Skeletal muscle cell (primary cell): ENCODE results near the gene MLPH.

Source experiments
- DNase-seq: peaks from one replicate; pipeline ENCODE4 v3.0.0-alpha.2; 2010; ENCODE audit warnings: low read depth
- H3K4me3 ChIP-seq: 2 replicates; pipeline ENCODE4 v1.5.1; 2011; ENCODE audit warnings: low read depth, mild to moderate bottlenecking, control low read depth, low read length, moderate library complexity

MLPH gene

DNA sequence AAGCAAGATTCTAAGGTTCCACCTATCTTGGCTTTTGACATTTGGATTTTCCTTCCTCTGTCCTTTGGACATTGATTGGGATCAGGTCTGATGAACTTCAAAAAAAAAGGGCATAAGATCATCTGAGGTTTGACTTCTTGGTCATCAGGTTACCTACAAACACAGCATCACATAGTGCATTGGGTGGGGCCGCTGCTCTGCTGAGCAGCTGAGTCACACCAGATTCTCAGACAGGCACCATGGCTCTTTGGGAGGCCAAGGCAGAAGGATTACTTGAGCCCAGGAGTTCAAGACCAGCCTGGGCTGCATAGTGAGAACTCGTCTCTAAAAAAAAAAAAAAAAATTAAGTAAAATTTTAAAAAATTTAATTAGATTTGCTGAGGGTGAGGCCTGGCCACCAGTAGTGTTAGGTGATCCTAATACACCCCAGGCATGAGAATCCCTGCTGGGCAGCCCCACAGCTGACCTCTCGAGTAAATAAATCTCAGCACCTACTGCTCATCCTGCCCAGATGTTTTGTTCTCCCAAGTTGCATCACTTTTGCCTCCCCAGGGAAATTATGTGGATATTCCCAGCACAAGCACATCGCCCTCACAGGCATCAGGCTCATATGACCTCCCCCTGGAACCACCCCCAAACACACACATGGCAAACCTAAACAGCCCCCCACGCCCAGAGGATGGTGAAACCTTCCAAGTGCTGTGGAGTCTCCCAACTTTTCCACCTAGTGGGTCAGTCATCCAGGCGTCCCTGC lies 5.3 kb downstream of the MLPH start:
- no peak for DNase-seq
- H3K4me3 ChIP-seq: no peak overlapping the region

DNA sequence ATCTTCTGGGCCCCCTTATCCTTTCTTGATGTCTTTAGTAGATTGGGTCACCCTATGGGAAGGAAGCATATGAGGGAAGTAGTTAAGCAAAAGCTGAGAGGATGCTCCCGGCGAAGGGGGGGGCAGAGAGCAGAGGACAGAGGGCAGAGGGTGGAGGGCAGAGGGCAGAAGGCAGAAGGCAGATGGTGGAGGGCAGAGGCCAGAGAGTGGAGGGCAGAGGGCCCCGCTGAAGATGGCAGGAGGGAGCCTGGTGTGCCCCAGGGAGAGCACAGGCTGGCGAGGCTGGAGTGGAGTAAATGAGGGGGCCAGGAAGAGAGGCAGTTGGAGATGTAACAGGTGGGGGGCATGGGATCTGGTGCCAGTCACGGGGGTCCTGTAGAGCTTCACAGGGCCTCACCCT lies 7.0 kb downstream of the MLPH start:
- no peak for DNase-seq
- H3K4me3 ChIP-seq: no peak overlapping the region

DNA sequence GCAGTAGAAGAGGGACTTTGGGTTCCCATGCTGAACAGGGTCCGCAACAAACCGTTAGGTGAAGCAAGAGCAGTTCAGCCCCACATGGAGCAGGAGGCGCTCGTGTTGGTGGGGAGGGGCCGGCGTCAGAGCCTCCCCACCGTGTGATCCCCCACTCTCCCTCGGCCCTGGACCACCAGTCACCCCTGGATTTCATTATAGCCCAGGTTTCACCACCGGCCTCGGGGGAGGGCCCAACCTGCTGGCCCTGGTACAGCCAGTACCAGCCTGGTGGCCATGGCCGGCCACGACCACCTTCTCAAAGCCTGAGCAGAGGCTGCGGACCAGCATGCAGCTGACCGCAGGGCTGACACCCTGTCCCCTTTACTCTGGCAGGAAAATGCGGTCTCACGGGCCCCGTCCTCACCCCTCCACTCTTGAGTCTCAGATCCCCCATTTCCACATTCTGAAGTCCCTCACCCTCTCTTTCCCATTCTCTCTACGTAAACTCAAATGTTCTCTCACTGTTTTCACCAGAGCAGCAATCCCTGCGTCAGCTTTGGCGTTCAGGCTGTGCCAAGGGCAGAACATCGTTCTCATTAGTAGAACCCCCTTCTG lies 8.6 kb downstream of the MLPH start:
- no peak for DNase-seq
- H3K4me3 ChIP-seq: no peak overlapping the region

DNA sequence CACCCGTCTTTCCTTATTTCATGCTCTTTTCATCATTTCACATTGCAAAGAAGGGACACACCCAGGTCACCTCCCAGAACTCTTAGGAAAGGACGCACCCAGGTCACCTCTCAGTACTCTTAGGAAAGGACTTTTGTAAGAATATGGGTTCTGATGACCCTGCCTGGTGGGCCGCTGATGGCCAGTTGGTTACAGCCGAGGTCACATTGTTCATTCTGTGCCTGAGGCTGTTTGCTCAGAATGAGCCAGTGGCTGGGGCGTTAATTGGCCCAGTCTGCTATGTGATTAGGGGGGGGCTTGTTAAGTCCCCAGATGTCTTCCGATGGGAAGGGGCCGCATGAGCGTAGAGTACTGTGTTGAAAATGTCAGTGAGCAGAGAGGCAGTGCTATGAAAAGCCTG lies 9.4 kb downstream of the MLPH start:
- no peak for DNase-seq
- no peak overlapping the region for H3K4me3 ChIP-seq

DNA sequence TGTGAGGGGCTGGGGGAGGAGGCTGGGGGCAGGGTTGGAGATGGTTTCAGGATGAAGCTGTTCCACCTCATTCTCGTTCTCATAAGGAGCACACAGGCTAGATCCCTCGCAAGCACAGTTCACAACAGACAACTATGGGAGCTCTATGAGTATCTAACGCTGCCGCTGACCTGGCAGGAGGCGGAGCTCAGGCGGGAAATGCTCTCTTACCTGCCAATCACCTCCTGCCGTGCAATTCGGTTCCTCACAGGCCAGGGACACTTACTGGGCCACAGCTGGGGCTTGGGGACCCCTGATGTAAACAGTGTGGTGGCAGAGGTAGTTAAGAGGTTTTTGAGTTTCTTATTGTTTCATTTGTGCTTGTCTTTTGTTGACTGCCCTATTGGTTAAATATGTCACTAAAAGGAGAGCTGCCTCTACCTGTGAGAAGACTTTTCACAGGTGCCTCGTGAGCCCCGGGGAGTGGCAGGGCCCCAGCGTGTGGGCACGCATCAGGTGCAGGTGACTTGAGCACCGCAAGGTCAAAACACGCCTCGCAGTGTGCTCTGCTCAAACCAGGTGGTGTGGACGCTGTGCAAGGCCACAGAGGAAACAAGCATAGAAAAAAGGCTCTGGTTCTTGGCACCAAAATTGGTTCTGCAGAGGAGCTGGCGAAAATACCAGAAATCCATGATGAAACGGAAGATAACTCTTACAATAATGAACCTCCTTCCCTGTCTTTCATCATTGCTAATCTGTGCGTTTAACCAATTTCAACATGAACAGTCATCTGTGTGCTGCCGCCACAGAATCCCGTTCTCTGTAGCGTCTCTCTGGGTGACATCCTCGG lies 10.2 kb downstream of the MLPH start:
- no peak for DNase-seq
- H3K4me3 ChIP-seq: no peak overlapping the region

DNA sequence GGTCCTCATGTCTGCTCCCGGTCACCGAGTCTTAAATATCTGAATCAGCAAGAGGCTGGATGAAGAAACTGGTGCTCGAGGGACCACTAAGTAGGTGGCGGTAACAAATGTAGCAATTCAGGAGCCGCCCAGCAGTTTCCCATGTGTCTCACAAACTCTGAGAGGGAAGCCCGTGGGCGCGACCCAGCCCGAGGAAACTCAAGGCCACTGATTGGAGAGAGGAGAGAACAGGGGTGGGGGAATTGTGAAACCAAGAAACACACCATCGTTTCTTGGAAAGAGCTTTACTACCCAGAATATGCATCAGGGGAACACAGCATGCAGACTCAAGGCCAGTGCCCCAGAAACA lies 10.8 kb downstream of the MLPH start:
- DNase-seq: peak; percentile 87
- no peak overlapping the region for H3K4me3 ChIP-seq

DNA sequence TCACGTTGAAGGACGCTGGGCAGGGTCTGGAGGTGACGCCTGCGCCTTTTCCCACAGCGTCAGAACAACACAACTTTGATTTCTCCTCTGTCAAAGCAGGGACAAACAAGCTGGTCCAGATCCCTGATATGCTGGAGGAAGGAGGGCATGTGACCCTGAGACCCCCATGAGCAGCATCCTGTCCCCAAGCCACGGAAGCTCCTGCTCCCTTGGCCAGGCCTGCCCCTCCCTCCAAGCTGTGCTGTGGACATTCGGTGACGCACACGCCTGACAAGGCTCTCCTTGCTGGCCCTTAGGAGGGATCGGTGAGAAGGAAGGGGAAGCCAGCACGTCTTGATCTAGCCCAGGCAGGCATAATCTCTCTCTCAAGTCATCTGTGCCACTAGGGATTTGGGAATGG lies 11.3 kb downstream of the MLPH start:
- no peak for DNase-seq
- H3K4me3 ChIP-seq: no peak overlapping the region

DNA sequence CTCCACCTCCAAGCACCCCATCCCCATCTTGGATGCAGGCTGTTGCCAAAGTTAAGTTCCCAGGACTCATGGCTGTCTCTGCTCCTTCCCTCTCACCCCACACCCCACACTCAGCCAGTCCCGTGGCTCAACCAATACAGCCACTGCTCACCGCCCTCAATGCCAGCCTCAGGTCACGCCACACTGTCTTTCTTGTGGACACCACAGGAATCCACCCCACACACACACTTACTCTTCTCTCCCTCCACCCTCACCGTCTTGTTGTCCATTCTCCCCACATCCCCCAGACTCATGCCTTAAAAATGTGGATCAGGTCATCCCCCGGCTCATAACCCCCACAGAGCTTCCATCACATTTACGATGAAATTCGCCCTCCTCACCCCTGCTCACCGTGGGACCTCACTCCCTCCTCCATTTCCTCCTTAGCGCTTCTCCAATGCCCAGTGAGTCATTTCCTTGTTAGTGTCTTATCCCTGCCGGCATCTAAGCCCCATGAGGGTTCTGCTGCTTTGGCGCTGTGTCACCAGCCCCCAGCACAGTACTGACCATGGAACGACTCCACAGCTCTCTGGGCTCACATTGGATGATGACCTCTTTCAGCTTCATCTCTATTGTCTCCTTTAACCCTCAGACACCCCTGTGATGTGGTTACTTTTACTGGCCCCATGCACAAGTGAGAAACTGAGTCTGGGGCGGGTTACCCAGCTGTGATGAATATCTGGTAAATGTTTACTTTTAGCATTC lies 13.8 kb downstream of the MLPH start:
- no peak overlapping the region for H3K4me3 ChIP-seq
- peak; percentile 100 for DNase-seq

DNA sequence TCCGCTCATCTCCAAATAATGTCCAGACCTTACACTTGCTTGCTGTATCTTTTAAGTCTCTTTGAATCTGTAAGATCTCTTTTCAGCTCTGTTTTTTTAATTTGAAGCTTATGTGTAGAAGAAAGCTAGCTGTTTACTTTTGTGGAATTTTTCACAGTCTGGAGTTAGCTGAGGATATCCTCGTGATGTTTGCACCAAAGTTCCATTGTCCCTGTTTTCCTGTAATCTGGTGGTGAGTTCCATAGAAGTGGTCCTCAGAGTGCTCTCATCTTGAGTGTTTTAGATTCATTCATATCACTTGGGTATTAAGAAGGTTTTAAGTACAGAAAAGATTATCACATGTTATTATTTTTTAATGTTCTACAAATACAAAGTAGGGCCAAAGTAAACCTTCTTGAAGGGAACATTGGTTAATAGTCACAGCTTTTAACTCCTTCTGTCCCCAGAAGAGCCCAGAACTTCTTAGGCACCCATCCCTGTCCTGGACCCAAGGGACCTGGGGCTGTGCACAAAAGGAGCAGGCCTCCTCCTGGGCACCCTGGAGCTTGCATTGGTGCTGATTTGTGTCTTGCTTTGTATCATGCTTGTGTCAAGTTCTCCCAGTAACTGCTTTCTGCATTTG lies 15.0 kb downstream of the MLPH start:
- no peak overlapping the region for H3K4me3 ChIP-seq
- no peak for DNase-seq

DNA sequence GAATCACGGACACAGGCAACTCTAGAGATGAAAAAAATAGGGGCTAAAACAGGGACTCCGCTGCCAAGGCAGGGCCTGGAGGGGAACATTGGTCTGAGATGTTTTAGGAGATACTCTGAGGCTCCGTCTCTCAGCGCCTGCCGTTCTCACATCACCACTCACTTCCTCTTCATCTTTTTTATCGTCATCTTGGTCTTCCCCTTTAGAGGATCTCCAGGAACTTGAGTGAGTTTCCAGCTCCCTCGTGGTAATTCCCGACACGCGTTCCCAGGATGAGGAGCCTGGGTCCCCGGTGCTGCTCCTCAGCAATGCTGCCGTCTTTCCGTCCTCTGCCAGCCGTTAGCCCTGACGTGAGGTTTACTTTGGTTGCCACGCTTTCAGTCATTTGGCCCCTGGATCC lies 16.1 kb downstream of the MLPH start:
- no peak for DNase-seq
- H3K4me3 ChIP-seq: no peak overlapping the region

DNA sequence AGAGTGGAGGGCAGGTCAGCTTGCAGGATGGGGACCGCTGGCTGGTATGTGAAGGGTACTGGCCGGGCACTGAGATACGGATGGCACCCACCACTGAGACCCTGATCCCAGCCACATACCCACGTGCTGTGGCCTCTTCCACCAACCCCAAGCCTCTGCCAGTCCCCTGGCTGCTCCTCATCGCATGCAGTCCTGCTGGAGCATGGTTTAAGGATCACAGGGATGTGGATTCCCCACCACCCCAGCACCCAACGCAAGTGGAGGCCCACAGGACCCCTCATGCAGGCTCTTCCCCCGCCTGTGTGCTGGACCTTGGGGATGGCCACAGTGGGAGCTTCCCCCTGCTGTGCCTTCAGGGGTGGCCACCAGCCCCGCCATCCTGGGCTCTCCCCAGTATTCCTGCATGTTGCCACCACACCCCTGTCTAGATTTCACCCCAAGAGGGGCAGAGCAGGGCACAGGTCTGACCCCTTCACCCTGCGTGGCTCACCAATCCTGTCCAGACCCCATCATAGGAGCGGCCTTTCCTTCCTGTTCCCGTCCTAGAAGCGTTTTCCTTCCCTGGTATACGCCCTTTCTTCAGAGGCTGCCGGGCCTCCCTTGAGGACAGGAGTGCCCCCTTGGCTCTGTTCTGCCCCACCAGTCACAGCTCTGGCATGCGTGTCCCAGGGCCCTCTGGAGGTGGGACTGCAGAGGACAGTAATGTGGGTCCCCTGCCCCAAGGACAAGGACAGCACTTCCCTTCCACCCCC lies 18.3 kb downstream of the MLPH start:
- DNase-seq: no peak

DNA sequence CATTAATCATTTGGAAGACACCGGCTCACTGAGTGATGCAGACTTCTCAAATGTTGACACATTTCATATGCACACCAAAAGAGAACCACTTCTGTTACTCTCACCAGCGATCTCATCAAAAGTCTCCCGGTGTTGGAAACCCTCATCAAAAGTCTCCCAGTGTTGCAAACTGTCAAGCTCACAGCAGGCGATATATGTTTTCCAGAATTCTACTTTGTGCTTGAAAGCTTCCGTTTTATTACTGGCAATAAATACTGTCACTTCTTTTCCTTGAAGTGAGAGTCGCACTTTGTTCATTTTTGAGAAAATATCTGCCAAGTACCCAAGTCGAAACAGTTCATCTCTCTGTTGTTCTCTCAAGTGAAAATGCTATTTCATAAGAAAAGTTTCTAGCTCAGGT lies 20.5 kb downstream of the MLPH start:
- no peak for DNase-seq
- H3K4me3 ChIP-seq: no peak overlapping the region

More for the DNA sequence above, 18.3 kb downstream of the MLPH start:
- H3K4me3 ChIP-seq: no peak overlapping the region

DNA sequence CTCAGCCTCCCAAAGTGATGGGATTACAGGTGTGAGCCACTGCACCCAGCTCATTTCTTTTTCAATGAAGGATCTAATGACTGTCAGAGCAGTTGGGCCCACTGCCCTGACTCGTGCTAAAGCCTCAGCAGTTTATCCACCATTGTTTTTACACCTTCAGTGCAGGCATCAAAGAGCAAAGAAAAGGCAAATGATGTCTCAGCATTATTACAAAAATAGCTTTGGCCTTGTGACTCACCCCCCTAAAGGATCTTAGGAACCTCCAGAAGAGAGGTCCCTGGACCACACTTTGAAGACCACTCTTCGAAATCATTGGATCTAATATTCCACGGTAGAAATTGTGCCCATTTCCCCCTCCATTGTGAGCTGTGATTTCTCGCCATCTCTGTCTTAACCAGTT lies 21.3 kb downstream of the MLPH start:
- H3K4me3 ChIP-seq: no peak overlapping the region
- no peak for DNase-seq

DNA sequence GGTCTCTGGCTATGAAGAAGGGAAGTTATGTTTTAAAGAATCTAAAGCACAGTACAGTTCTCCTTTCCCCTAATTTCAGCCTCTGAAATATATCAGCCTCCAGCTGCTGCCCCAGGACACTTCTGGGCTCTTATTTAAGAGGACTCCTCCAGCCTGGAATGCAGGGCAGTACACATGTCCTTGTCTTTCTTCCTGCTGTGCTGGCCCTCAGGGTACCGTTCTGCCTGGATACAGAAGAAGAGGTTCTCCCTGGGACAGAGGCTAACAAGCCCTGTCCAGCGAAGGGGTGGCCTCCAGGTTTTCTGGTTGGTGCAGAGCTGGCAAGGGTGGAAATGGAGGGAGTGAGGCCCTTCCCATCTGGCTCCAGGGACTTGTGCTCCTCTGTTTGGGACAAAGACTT lies 22.1 kb downstream of the MLPH start:
- no peak for DNase-seq
- no peak overlapping the region for H3K4me3 ChIP-seq

DNA sequence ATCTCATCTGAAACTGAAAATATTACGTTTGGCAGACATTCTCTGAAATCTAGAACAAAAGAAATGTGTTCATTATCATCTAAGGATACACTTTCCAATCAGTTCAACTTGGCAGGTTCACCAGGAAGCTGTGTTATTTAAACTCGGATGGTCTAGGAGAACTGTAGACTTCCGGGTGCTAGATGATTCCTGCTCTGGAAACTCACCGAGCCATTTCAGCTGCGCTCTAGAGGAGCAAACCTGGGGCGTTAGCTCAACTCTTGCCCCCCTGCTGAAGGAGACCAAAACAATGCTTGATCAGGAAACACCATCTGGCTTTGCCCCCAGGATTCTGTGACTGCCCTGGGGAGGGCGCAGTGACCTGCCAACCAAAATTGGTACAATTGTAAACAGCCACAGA lies 22.9 kb downstream of the MLPH start:
- H3K4me3 ChIP-seq: no peak overlapping the region
- no peak for DNase-seq

DNA sequence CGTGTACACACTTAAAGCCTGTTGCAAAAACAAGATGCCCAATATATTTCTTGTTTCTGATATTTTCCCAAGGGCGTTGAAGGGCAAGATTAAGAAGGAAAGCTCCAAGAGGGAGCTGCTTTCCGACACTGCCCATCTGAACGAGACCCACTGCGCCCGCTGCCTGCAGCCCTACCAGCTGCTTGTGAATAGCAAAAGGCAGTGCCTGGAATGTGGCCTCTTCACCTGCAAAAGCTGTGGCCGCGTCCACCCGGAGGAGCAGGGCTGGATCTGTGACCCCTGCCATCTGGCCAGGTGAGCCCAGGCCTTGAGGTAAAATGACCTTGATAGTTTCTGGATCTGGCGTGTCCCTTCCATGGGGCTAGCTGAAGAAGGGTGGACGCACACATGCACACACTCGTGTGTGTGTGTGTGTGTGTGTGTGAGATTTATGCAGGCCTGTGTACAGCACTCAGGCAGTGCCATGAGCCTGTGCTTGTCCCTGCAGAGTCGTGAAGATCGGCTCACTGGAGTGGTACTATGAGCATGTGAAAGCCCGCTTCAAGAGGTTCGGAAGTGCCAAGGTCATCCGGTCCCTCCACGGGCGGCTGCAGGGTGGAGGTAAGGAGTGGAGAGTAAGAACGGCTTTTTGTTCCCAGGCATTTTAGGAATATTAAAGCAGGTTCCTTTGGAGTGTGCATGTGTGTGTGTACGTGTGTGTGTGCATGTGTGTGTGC lies 23.6 kb downstream of the MLPH start:
- no peak overlapping the region for H3K4me3 ChIP-seq
- DNase-seq: no peak

DNA sequence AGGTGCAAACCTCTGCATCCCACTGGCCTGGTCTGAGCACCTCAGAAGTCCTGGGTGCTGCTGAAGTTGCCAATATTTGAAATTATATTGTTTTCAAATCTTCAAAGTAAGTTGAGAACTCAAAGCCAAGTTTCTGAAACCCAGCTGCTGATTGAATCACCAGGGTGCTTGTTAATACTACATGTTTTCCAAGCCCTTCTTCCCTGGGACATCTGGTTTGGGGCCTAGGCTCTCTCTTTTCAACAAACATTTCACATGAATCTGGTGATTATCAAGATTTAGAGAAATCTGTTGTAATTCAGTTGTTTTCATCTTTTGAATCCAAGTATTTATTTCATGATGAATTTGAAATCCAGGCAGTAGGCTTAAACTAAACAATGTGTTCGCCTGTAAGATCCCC lies 24.4 kb downstream of the MLPH start:
- DNase-seq: no peak
- H3K4me3 ChIP-seq: no peak overlapping the region

DNA sequence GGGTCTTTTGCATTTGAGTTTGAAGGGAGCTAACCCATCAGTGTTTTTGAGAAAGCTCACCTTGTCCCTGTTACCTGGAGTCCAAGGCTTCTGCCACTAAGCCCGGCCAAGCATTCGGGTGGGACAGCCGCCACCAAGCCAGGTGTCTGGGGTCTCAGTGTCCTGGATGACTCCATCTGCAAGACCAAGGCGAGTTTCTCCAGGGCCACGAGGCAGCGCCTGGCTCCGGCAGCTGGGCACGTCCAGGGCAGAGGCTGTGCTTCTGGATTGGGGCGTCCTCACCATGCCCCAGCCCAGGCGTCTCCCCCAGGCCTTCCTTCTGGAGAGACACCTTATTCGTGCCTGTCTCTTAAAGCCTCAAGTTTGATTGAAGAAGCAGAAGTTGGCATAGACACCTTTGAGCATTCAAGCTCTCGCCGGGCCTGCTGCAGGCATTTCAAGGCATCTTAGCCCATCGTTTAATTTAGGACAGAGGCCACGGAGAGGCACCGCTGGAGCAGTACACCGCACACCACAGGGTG lies 24.9 kb downstream of the MLPH start:
- H3K4me3 ChIP-seq: no peak overlapping the region
- DNase-seq: no peak
